H54 (cell line): ENCODE results near the gene CTIF.
"Not testable (repeated sequence)": the region's sequence is repeated elsewhere in the genome, so short reads cannot be mapped to it uniquely, and the experiment has no call there.

Experiments
- DNase-seq: peaks from one replicate; pipeline ENCODE4 v3.0.0; 2011; ENCODE audit warnings: low spot score, mixed read lengths; ENCODE audit not compliant: insufficient read length
- FAIRE-seq: peaks from 3 replicates; lab custom pipeline; 2011; peaks lifted over from hg19 to GRCh38; lab: Jason Lieb, UNC
- POLR2A ChIP-seq: IDR thresholded peaks from 2 replicates; pipeline ENCODE4 v1.6.1; 2011; ENCODE audit warnings: low read depth, mild to moderate bottlenecking, low read length

The CTIF gene

GRCh38 chr18:48641981-48642380, 103.2 kb downstream of the CTIF start:
- FAIRE-seq (no peak), DNase-seq (no peak)
- no peak for TF ChIP-seq POLR2A

GRCh38 chr18:48642503-48642902, 103.7 kb downstream of the CTIF start:
- no peak for FAIRE-seq
- no peak for DNase-seq
- no peak for TF ChIP-seq POLR2A

DNA sequence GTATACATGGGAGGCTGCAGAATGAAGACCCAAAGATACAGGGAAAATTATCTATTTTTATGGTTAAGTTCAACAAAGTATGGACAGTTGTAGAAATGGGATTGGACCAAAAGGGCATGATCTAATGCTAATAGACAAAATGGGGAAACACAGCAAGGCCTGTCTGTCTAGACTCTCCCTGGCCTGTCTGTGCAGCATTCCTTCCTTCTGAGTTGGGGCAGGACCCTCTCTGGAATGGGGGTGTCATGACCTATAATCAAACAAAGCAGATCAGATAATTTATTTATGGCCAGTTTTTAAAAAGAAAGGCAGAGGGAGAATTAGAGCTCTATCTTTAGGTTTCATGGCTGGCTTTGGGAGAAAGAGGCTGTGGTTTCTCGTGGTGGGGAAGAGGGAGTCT, 104.4 kb downstream of the CTIF start:
- DNase-seq (no peak), FAIRE-seq (no peak)
- TF ChIP-seq POLR2A, result no peak

- DNase-seq (no peak), FAIRE-seq (no peak)
- TF ChIP-seq POLR2A, result no peak
These were observed 105.2 kb downstream of the CTIF start for GRCh38 chr18:48644029-48644428.

- FAIRE-seq (no peak), DNase-seq (no peak)
- no peak for TF ChIP-seq POLR2A
These were observed 106.7 kb downstream of the CTIF start for GRCh38 chr18:48645427-48646002.

DNA sequence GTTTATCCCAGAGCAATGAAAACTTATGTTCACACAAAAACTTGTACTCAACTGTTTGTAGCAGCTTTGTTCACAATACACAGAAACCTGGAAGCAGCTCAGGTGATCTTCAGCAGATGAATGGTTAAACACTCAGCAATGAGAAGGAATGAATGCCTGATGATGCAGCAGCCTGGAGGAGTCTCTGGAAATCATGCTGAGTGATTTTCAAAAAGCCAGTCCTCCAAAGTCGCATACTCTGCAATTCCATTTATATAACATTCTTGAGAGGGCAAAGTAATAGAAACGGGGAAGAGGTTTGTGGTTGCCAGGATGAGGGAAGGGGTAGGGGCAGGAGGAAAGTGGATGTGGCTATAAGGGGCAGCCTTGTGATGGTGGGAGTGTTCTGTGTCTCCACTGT, 108.1 kb downstream of the CTIF start:
- FAIRE-seq (no peak), DNase-seq (no peak)
- TF ChIP-seq POLR2A, result no peak

DNA sequence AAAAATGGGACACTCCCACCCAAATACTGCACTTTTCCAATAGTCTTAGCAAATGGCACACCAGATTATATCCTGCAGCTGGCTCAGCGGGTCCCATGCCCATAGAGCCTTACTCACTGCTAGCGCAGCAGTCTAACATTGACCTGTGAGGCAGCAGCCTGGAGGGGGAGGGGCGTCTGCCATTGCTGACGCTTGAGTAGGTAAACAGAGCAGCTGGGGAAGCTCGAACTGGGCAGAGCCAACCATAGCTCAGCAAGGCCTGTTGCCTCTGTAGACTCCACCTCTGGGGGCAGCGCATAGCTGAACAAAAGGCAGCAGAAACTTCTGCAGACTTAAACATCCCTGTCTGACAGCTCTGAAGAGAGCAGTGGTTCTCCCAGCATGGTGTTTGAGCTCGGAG, 110.4 kb downstream of the CTIF start:
- TF ChIP-seq POLR2A, result no peak
- no peak for FAIRE-seq
- DNase-seq, result no peak

- FAIRE-seq, DNase-seq: not testable (repeated sequence)
These were observed 115.8 kb downstream of the CTIF start for GRCh38 chr18:48654591-48654990.

DNA sequence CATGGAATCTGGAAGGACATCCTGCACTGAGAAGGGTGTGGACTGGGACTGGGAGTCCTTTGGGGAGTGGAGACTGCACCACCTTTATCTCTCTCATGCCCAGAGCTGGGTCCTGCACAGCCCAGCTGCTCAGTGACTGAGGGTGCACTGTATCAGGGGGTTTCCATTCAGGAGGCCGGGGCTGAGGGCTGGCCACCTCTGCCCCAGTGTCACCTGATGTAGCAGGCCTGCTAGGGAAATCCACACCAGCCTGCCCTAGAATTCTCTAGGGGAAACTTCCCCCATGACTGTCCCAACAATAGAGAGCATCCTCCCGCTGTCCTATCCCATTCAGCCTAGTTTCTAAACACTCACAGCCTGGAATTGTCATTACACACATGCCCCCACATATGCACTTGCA, 116.7 kb downstream of the CTIF start:
- no peak for TF ChIP-seq POLR2A
- DNase-seq (no peak), FAIRE-seq (no peak)

- no peak for DNase-seq
- FAIRE-seq, result no peak
- no peak for TF ChIP-seq POLR2A
These were observed 117.3 kb downstream of the CTIF start for GRCh38 chr18:48656176-48656575.

- no peak for TF ChIP-seq POLR2A
- DNase-seq (no peak), FAIRE-seq (no peak)
These were observed 117.8 kb downstream of the CTIF start for GRCh38 chr18:48656582-48656981.

GRCh38 chr18:48657447-48658120, 118.8 kb downstream of the CTIF start:
- TF ChIP-seq POLR2A, result no peak
- DNase-seq, result no peak
- FAIRE-seq, result no peak

GRCh38 chr18:48658721-48659120, 119.9 kb downstream of the CTIF start:
- FAIRE-seq (no peak), DNase-seq (no peak)
- no peak for TF ChIP-seq POLR2A

- no peak for DNase-seq
- no peak for FAIRE-seq
- no peak for TF ChIP-seq POLR2A
These were observed 120.6 kb downstream of the CTIF start for GRCh38 chr18:48659188-48660009.
